HepG2 (cell line): ENCODE data around the gene CEP131. TPM values are rescaled to one million over a fixed set of nuclear protein-coding genes. Genes with fewer than 3 reads are reported as not detected.

Experiments used
- CENPT ChIP-seq: sonication (generic); formaldehyde crosslinking; IDR thresholded peaks from 2 replicates; pipeline ENCODE4 v1.8.0; 2022; ENCODE audit warnings: low read depth, mild to moderate bottlenecking, moderate library complexity, missing genetic modification reagents
- ETV5 ChIP-seq: IDR thresholded peaks from 2 replicates; pipeline ENCODE4 v1.6.1; 2018; ENCODE audit warnings: missing biosample characterization, missing genetic modification reagents, inconsistent platforms, borderline replicate concordance
- FOXC1 ChIP-seq: sonication (generic); formaldehyde crosslinking; IDR thresholded peaks from 2 replicates; pipeline ENCODE4 v1.8.0; 2022; ENCODE audit warnings: mild to moderate bottlenecking, missing genetic modification reagents, borderline replicate concordance
- GABPB1 ChIP-seq: IDR thresholded peaks from 2 replicates; pipeline ENCODE4 v1.6.1; 2016; ENCODE audit warnings: mild to moderate bottlenecking, missing genetic modification reagents, moderate library complexity, missing compliant biosample characterization
- HINFP ChIP-seq: sonication (generic); formaldehyde crosslinking; IDR thresholded peaks from 2 replicates; pipeline ENCODE4 v1.4.0; 2020; ENCODE audit warnings: low read depth, mild to moderate bottlenecking, missing genetic modification reagents
- MIXL1 ChIP-seq: IDR thresholded peaks from 2 replicates; pipeline ENCODE4 v1.6.1; 2016
- ZBTB46 ChIP-seq: sonication (generic); formaldehyde crosslinking; IDR thresholded peaks from 2 replicates; pipeline ENCODE4 v1.4.0; 2020; ENCODE audit warnings: mild to moderate bottlenecking, missing genetic modification reagents, borderline replicate concordance
- ZKSCAN8 ChIP-seq: IDR thresholded peaks from 2 replicates; pipeline ENCODE4 v1.6.1; 2016; ENCODE audit warnings: borderline replicate concordance, missing genetic modification reagents, missing compliant biosample characterization
- ZNF24 ChIP-seq: fragments of 450-650 bp; IDR thresholded peaks from 2 replicates; pipeline ENCODE4 v1.6.1; 2017; ENCODE audit warnings: antibody characterized with exemption, mild to moderate bottlenecking
- ZNF331 ChIP-seq: sonication (generic); formaldehyde crosslinking; IDR thresholded peaks from 2 replicates; pipeline ENCODE4 v1.4.0; 2020; ENCODE audit warnings: missing genetic modification reagents
- ZNF619 ChIP-seq: sonication (generic); formaldehyde crosslinking; IDR thresholded peaks from 2 replicates; pipeline ENCODE4 v1.4.0; 2020; ENCODE audit warnings: mild to moderate bottlenecking, missing genetic modification reagents
- ZNF687 ChIP-seq: sonication (generic); formaldehyde crosslinking; IDR thresholded peaks from 2 replicates; pipeline ENCODE4 v1.5.1; 2020; ENCODE audit warnings: mild to moderate bottlenecking, missing genetic modification reagents, moderate library complexity
- polyA plus RNA-seq, 8 experiments: library from polyadenylated mRNA; depleted of rRNA in 3 of 8; stranded (reverse) in 7 of 8; unstranded in 1 of 8; fragments of >200 nt; fragmentation: Illumina TruSeq in 4 of 8; extraction: Trizol in 4 of 8; gene quantifications; 2 replicates each; pipeline versions ENCODE4 v1.2.1 to v1.2.3, GENCODE V29; 2011 to 2016; ENCODE audit warnings: low read depth in 4 of 8, missing spikeins in 1 of 8, mixed read lengths in 1 of 8; ENCODE audit not compliant: insufficient read depth in 1 of 8
- total RNA-seq, 5 experiments: library from RNA; depleted of rRNA; stranded (reverse); fragments of >200 nt; fragmentation: Illumina TruSeq; extraction: Trizol; gene quantifications; 2 replicates each; pipeline ENCODE4 v1.2.3, GENCODE V29; 2016; ENCODE audit warnings: low read depth in 1 of 5
- TF ChIP-seq, protein P1 (sequence below): IDR thresholded peaks from 2 replicates; pipeline ENCODE4 v1.6.1; 2018; ENCODE audit warnings: missing genetic modification reagents
- TF ChIP-seq, protein P2 (sequence below): sonication (generic); formaldehyde crosslinking; IDR thresholded peaks from 2 replicates; pipeline ENCODE4 v1.9.0; 2022; ENCODE audit warnings: low read depth, missing genetic modification reagents
- TF ChIP-seq, protein P3 (sequence below): sonication (generic); formaldehyde crosslinking; IDR thresholded peaks from 2 replicates; pipeline ENCODE4 v1.5.1; 2020; ENCODE audit warnings: mild to moderate bottlenecking, moderate library complexity, missing genetic modification reagents

CEP131 gene
- total and polyA plus RNA-seq, 2 of the 13 experiments (the other 11 are each of a cell fraction or from before 2014, with no cell fraction given): 5.0 to 16.8 TPM

DNA sequence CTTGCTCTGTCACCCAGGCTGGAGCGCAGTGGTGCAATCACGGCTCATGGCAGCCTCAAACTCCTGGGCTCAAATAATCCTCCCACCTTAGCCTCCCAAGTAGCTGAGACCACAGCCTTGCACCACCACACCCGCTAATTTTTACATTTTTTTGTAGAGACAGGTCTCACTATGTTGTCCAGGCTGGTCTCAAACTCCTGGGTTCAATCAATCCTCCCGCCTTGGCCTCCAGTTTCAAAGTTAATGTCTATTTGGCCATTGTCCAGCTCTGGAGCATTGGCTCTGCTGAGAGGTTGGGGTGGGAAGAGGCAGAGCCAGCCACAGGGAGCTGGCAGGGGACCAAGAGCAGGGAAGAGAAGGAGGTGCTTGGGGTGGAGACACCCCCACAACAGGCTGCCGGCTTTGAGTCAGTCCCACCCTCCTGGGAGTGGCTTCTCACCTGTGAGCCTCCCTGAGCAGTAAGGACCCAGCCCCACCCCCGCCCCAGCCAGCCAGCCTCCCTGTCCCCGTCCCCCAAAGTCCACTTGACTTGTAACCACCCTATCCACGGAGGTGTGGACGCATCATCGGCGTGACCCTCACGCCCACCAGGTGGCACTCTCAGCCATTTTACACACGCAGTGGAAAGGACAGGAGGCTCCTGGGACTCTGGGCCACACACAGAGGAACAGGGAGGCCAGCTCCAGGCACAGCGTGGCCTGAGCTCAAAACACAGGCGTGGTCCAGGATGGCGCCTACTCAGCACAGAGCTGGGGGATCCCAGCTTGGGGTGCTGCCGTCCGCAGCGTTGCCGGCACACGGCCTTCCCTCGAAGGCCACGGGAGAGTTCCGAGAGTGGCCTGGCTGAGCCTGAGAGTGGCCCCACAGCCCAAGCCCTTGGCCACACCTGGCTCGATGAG is 80.2 kb downstream of the CEP131 start (continued):
- TF ChIP-seq ZNF687 (CRISPR knock-in tag) (peak; percentile 87), ZBTB46 (CRISPR knock-in tag) (no peak), GABPB1 (peak; percentile 56), ZNF619 (CRISPR knock-in tag) (no peak), ZNF331 (CRISPR knock-in tag) (peak; percentile 81), HINFP (0 out of 2 replicates have a peak, but pooled peaks have one; percentile 5), FOXC1 (peak; percentile 61; the same call in 1 of the 2 replicates), MIXL1 (peak; percentile 70), ZNF24 (no peak), ETV5 (peak; percentile 13; the same call in 1 of the 2 replicates), CENPT (CRISPR knock-in tag) (no peak), ZKSCAN8 (0 out of 2 replicates have a peak, but pooled peaks have one; percentile 31)
- TF ChIP-seq, protein P1, sequence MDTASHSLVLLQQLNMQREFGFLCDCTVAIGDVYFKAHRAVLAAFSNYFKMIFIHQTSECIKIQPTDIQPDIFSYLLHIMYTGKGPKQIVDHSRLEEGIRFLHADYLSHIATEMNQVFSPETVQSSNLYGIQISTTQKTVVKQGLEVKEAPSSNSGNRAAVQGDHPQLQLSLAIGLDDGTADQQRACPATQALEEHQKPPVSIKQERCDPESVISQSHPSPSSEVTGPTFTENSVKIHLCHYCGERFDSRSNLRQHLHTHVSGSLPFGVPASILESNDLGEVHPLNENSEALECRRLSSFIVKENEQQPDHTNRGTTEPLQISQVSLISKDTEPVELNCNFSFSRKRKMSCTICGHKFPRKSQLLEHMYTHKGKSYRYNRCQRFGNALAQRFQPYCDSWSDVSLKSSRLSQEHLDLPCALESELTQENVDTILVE: 0 out of 2 replicates have a peak, but pooled peaks have one; percentile 59
- TF ChIP-seq, protein P2, sequence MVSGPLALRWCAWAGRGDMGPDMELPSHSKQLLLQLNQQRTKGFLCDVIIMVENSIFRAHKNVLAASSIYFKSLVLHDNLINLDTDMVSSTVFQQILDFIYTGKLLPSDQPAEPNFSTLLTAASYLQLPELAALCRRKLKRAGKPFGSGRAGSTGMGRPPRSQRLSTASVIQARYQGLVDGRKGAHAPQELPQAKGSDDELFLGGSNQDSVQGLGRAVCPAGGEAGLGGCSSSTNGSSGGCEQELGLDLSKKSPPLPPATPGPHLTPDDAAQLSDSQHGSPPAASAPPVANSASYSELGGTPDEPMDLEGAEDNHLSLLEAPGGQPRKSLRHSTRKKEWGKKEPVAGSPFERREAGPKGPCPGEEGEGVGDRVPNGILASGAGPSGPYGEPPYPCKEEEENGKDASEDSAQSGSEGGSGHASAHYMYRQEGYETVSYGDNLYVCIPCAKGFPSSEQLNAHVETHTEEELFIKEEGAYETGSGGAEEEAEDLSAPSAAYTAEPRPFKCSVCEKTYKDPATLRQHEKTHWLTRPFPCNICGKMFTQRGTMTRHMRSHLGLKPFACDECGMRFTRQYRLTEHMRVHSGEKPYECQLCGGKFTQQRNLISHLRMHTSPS: peak; percentile 52; the same call in 1 of the 2 replicates
- TF ChIP-seq, protein P3, sequence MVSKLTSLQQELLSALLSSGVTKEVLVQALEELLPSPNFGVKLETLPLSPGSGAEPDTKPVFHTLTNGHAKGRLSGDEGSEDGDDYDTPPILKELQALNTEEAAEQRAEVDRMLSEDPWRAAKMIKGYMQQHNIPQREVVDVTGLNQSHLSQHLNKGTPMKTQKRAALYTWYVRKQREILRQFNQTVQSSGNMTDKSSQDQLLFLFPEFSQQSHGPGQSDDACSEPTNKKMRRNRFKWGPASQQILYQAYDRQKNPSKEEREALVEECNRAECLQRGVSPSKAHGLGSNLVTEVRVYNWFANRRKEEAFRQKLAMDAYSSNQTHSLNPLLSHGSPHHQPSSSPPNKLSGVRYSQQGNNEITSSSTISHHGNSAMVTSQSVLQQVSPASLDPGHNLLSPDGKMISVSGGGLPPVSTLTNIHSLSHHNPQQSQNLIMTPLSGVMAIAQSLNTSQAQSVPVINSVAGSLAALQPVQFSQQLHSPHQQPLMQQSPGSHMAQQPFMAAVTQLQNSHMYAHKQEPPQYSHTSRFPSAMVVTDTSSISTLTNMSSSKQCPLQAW (CRISPR knock-in tag): 0 out of 2 replicates have a peak, but pooled peaks have one; percentile 26
